GM21825 (cell line): ENCODE measurements around the gene SLITRK4.

Source experiments
- ATAC-seq: cut with Tn5 transposase; IDR thresholded peaks from one replicate; pipeline ENCODE4 v1.9.1; 2021; ENCODE audit warnings: mild to moderate bottlenecking, moderate library complexity; ENCODE audit not compliant: unreplicated experiment

SLITRK4 gene

GRCh38 chrX:143635915-143636314, at the start of gene SLITRK4:
Gene SLITRK4 (minus strand): TSS chrX:143636101. CDS start chrX:143631108, 4,993 bp downstream.
- no peak for ATAC-seq

- ATAC-seq, result no peak
These were observed 47.6 kb upstream of the SLITRK4 start for GRCh38 chrX:143683486-143683885.

- no peak for ATAC-seq
These were observed 39.0 kb upstream of the SLITRK4 start for GRCh38 chrX:143674926-143675325.

- no peak for ATAC-seq
These were observed 33.5 kb upstream of the SLITRK4 start for GRCh38 chrX:143669395-143669794.

- no peak for ATAC-seq
These were observed 28.4 kb upstream of the SLITRK4 start for GRCh38 chrX:143664302-143664701.

- no peak for ATAC-seq
These were observed 27.9 kb upstream of the SLITRK4 start for GRCh38 chrX:143663755-143664154.

- no peak for ATAC-seq
These were observed 25.4 kb upstream of the SLITRK4 start for GRCh38 chrX:143661286-143661685.

- no peak for ATAC-seq
These were observed 12.8 kb upstream of the SLITRK4 start for GRCh38 chrX:143648705-143649104.

- no peak for ATAC-seq
These were observed 6.5 kb upstream of the SLITRK4 start for GRCh38 chrX:143642426-143642825.

- ATAC-seq, result no peak
These were observed 930 bp upstream of the SLITRK4 start for GRCh38 chrX:143636831-143637230.

DNA sequence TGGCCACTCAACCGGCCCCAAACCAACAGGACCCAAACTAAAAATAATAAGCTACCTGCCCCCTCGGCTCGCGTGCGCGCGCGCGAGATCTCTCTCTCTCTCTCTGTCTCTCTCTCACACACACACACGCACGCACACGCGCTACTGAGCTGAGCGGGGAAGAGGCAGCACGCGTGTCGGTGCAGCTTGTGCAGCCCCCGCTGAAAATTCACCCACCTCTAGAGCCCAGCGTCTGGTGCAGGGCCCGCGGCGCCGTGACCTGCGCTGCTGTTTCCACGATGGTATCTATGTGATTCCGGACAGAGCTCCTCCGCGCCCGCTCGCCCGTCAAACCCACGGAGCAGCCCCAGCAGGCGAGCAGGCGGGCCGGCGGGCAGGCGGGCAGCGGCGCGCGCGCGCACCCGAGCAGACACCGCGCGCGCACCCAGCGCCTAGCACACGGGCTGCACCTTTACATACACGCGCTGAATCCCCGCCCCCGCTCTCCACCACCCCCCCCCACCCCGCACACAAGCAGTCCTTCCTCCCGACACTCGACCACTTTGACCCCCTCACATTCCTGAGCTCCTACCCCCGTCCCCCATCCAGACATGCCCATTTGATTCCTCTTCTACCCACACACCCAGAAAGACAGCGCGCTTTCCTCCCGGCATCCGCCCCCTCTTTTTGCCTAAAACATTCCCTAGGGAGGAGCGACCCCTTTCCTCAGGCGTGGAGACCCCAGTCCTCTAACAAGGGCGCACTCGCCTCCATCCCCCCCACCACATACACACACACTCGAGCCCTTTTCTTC, 1.0 kb downstream of the SLITRK4 start:
- ATAC-seq, result no peak

GRCh38 chrX:143634309-143634662, 1.6 kb downstream of the SLITRK4 start:
- no peak for ATAC-seq

DNA sequence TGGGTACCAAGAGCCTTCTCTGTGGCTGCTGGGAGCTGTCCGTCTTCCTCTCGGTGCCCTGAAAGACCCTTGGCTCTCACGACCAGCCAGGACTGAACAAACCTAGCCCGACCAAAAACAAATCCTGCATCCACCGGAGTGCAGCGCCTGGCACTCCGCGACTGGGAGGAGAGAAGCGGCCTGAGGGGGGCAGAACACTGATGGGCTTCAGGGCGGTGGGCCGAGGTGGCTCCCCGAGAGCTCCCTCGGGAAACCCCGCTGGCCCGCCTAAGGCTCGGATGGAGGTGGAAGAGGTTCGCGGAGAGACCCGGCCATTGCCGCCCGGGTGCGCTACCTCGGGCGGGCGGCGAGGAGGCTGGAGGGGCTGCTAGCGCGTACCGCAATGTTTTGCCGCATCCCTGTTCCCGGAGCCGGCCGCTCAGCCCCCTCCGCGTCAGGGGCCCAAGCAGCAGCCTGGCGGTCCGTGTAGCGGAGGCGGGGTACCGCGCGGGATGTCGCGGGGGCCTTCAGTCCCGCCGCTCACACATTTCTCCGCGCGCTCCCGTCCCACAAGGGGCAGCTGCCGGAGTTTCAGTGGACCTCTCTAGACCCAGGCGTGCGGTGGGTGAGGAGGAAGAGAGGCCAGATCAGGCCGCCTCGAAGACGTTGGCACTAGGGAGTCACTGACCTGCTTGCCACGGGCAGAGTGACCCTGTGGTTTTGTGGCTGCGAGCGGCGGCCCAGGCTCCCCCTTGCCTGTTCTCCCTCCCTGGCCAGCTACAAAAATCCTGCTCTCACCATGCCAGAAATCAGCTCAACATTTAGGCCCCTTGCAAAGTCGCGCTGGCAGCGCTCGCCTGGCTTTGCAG, 2.2 kb downstream of the SLITRK4 start:
- ATAC-seq, result no peak

GRCh38 chrX:143632625-143633410, 3.1 kb downstream of the SLITRK4 start:
- no peak for ATAC-seq

DNA sequence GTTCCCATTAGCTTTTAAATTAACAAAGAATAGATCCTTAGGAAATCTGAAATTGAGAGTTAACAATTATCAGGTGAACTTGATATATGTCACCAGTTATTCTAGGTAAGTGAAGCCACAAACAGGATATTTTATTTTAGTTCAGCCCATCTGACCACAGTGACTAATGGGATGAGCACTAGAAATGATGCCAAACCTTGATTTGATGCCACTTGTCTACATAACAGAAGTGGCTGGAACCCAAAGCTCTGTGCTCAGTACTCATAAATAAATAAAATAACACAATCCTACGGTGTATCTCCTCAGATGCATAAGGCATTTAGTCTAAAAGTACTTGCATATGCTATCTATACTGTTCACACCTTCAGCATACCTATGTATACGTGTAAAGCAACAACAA, 12.2 kb downstream of the SLITRK4 start:
- no peak for ATAC-seq

- ATAC-seq, result no peak
These were observed 14.6 kb downstream of the SLITRK4 start for GRCh38 chrX:143621276-143621675.

- ATAC-seq, result no peak
These were observed 20.1 kb downstream of the SLITRK4 start for GRCh38 chrX:143615851-143616250.

- no peak for ATAC-seq
These were observed 34.1 kb downstream of the SLITRK4 start for GRCh38 chrX:143601809-143602208.

GRCh38 chrX:143581240-143581639, 54.7 kb downstream of the SLITRK4 start:
- ATAC-seq, result no peak

DNA sequence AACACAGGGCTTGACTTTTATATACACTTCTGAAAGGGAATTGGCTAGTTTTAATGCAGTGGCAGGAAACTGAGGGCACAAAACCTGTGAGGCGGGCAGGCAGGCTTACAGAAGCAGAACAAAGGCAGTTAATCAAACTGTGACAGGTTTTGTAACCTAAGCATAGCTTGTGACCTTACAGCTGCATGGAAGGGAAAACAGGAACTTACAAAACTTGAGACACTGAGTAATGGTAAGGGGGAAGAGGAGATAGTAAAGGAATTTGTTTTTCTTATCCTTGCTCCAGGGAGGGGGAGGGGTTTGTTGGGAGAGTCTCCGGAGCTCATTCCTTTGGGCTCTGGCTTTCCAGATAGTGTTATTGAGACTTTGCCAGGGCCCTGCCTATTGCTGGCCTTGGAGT, 55.6 kb downstream of the SLITRK4 start:
- no peak for ATAC-seq
